Neural crest cell (in vitro differentiated cells): Measurements from ENCODE around the gene CDC37. TPM values are rescaled to one million over a fixed set of nuclear protein-coding genes. Genes with fewer than 3 reads are reported as not detected.

ENCODE experiments used
- DNase-seq: peaks from one replicate; pipeline ENCODE4 v3.0.0; 2021; ENCODE audit warnings: low read depth, mixed read lengths, low spot score
- H3K27ac Mint-ChIP-seq: one replicate; pipeline ENCODE4 v1.8.0; 2021; ENCODE audit warnings: mild to moderate bottlenecking, mixed read lengths; ENCODE audit not compliant: unreplicated experiment
- H3K27me3 Mint-ChIP-seq: 2 replicates; pipeline ENCODE4 v1.8.0; 2021; ENCODE audit warnings: low read depth, mild to moderate bottlenecking, mixed read lengths
- H3K36me3 Mint-ChIP-seq: 2 replicates; pipeline ENCODE4 v1.8.0; 2021; ENCODE audit warnings: low read depth, mild to moderate bottlenecking, mixed read lengths
- H3K4me1 Mint-ChIP-seq: 2 replicates; pipeline ENCODE4 v1.8.0; 2021; ENCODE audit warnings: mixed read lengths
- H3K4me3 Mint-ChIP-seq: one replicate; pipeline ENCODE4 v1.8.0; 2021; ENCODE audit warnings: mild to moderate bottlenecking, mixed read lengths
- H3K9me3 Mint-ChIP-seq: 2 replicates; pipeline ENCODE4 v1.8.0; 2021; ENCODE audit warnings: mixed read lengths
- long read RNA-seq: library from polyadenylated mRNA; unstranded; transcript quantifications from one replicate; pipeline ENCODE4 v2.0.0, GENCODE V29; 2020
- total RNA-seq: library from RNA; stranded (reverse); gene quantifications from 2 replicates; pipeline ENCODE4 v1.2.1, GENCODE V29; 2021
- TF ChIP-seq, protein P1 (sequence below): fragments of 200-600 bp; sonication (generic); conservative IDR thresholded peaks from 2 replicates; pipeline ENCODE4 v1.5.0; 2021; ENCODE audit warnings: antibody characterized with exemption, mild to moderate bottlenecking

Gene CDC37
- total RNA-seq: 164 TPM in 2 replicates
- long read RNA-seq, transcript CDC37-209 (7 exons, 1,377 nt): minor isoform, 22 of 144 reads
- long read RNA-seq, transcript CDC37-201 (8 exons, 1,608 nt): major isoform, 108 of 144 reads
- long read RNA-seq, partial matches to known transcripts: 6 of 144 reads
- long read RNA-seq, other reads (novel, unspliced or antisense): 8 of 144 reads

DNA sequence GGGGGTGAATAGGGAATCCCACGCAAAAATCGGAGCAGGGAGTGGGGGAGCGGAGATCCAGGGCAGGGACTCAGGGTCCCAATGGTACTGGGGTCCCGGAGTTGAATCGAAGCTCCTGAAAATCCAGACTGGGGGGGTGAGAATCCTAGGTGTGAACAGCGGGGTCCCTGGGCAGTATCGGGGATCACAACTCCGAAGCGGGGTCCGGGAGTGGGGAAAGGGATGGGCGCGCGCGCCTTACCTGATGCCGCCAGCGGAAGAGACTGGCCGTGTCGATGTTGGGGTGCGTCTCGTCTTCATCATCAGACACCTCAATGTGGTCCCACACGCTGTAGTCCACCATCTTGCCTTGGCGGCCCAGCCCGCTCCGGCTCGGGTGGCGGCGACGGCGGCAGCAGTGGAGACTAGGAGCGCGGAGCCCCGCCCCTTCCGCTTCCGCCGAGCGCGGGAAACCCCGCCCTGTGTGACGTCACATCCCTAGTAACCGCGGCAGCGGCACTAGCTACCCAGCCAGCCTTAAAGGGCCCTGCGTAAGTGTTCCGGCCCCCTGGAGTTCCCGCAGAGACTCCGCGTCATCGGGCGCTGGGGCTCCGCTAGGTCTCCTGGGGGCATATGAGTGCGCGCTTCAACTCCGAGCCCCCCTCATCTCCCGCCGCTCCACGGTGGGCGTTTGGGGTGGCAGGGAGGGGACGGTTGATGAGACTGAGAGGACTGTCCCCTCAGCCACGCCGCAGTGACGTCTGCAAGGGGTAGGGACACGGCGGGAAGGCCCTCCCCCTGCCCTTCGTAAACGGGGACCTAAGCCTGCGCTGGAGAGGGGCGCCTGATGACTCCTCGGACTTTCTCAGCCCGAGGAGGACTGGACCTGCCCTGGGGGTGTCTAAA, at the start of gene CDC37:
Gene CDC37, minus strand, starts transcription at position 406 of the 885 bp plus-strand sequence. Its CDS starts 63 bp downstream, at position 343.
- TF ChIP-seq, protein P1, sequence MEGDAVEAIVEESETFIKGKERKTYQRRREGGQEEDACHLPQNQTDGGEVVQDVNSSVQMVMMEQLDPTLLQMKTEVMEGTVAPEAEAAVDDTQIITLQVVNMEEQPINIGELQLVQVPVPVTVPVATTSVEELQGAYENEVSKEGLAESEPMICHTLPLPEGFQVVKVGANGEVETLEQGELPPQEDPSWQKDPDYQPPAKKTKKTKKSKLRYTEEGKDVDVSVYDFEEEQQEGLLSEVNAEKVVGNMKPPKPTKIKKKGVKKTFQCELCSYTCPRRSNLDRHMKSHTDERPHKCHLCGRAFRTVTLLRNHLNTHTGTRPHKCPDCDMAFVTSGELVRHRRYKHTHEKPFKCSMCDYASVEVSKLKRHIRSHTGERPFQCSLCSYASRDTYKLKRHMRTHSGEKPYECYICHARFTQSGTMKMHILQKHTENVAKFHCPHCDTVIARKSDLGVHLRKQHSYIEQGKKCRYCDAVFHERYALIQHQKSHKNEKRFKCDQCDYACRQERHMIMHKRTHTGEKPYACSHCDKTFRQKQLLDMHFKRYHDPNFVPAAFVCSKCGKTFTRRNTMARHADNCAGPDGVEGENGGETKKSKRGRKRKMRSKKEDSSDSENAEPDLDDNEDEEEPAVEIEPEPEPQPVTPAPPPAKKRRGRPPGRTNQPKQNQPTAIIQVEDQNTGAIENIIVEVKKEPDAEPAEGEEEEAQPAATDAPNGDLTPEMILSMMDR: no peak
- peaks cover 31% of the 10 kb centered on the region for H3K4me1 Mint-ChIP-seq
- peaks cover 37% of the 10 kb centered on the region for H3K27me3 Mint-ChIP-seq
- peak within 1 kb of the TSS; percentile 98 for H3K27ac Mint-ChIP-seq
- H3K4me3 Mint-ChIP-seq: peak within 1 kb of the TSS; percentile 98
- no peaks in the 10 kb centered on the region for H3K36me3 Mint-ChIP-seq
- DNase-seq: peak; percentile 98
- H3K9me3 Mint-ChIP-seq: no peaks in the 10 kb centered on the region

DNA sequence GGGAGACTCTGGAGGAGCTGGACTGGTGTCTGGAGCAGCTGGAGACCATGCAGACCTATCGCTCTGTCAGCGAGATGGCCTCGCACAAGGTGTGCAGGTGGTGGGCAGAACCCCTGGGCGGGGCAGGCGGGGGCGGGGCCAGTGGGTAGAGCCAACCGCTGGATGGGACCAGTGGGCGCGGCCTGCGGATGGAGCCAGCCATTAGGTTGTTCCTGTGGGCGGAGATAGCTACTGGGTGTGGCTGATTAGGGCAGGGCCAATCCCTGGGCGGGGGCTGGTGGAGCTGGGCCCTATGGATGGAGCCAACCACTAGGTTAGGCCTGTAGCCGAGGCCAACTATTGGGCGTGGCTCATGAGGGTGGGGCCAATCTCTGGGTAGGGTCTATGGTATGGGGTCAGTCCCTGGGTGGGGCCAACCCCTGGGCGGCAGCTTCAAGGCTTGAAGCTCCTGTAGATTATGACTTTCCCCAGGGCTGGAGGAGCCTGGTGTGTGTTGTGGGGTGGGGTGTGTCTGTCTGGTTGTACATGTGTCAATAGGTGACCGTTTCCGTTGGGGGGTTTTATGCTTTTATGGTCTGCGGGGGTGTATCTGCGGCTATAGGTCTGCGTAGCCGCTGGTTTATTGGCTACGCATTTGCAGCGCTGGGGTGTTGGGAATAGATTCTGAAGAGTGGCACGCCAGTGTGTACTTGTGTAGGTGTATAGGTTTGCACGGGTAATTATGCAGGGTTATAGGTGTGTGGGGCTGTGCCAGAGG, 47.7 kb upstream of the CDC37 start:
- Mint-ChIP-seq H3K36me3 (no peaks in the 10 kb centered on the region), H3K4me1 (peaks cover 10% of the 10 kb centered on the region), H3K4me3 (no peak overlapping the region), H3K9me3 (no peaks in the 10 kb centered on the region), H3K27ac (no peak overlapping the region), H3K27me3 (peaks cover 2% of the 10 kb centered on the region)
- DNase-seq: no peak
- TF ChIP-seq, protein P1: no peak

DNA sequence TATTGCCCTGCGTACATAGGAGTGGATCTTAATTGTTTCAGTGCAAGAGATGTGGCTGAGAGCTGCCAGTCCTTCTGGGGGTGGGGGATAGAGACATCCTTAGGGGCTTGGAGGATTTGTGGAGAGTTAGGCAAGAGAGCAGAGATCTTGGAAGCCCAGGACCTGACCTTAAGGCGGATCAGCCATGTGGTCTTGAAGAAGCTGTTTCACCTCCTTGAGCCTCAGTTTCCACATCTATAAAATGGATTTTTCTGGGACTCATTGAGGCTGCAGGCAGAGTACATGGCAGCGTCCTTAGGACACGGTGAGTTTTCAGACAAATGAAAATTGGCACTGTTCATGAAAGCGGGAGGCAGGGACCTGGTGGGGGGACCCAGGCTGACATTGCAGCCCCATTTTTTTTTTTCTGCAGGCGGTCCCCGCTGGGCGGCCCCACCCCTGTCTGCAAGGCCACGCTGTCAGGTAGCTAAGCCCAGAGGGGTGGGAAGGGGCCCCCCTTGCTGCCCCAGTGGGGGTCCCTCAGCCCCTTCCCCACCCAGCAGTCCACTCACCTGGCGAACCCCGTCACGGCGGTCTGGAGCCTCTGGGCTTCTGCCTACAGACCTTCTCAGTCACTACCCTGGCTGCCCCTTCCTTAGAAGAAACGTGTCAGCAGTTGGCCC, 47.0 kb upstream of the CDC37 start:
- no peak for DNase-seq
- no peaks in the 10 kb centered on the region for H3K9me3 Mint-ChIP-seq
- H3K36me3 Mint-ChIP-seq: no peaks in the 10 kb centered on the region
- TF ChIP-seq, protein P1: no peak
- no peak overlapping the region for H3K27ac Mint-ChIP-seq
- H3K27me3 Mint-ChIP-seq: peaks cover 2% of the 10 kb centered on the region
- no peak overlapping the region for H3K4me3 Mint-ChIP-seq
- H3K4me1 Mint-ChIP-seq: peaks cover 10% of the 10 kb centered on the region

DNA sequence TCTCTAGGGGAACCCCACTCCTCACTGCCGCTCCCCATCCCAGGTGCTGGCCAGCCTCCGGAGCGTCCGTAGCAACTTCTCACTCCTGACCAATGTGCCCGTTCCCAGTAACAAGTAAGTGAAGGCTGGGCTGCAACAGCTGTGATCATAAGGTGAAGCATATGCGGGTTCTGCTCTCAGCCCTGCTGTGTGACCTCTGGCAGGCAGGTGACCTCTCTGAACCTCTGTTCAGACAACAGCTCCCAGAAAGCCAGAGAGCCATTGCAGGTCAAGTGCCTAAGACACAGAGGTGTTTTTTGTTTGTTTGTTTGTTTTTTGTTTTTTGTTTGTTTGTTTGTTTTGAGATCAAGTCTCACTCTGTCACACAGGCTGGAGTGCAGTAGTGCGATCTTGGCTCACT, 45.7 kb upstream of the CDC37 start:
- H3K36me3 Mint-ChIP-seq: no peaks in the 10 kb centered on the region
- no peaks in the 10 kb centered on the region for H3K9me3 Mint-ChIP-seq
- TF ChIP-seq, protein P1: no peak
- H3K4me1 Mint-ChIP-seq: peaks cover 10% of the 10 kb centered on the region
- DNase-seq: no peak
- H3K27me3 Mint-ChIP-seq: peaks cover 2% of the 10 kb centered on the region
- no peak overlapping the region for H3K4me3 Mint-ChIP-seq
- no peak overlapping the region for H3K27ac Mint-ChIP-seq

DNA sequence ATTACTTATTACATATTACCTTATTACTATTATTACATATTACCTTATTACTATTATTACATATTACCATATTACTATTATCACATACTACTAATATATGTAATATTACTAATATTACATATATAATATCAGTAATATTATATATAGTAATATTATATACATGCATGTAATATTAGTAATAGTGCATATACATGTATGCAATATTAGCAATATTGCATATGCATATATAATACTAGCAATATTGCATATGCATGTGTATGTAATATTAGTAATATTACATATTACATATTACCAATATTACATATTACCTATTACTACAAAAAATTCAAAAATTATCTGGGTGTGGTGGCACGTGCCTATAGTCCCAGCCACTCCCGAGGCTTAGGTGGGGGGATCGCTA, 39.4 kb upstream of the CDC37 start:
- no peaks in the 10 kb centered on the region for H3K9me3 Mint-ChIP-seq
- no peak for DNase-seq
- H3K36me3 Mint-ChIP-seq: no peaks in the 10 kb centered on the region
- peaks cover 9% of the 10 kb centered on the region for H3K27me3 Mint-ChIP-seq
- TF ChIP-seq, protein P1: no peak
- no peaks in the 10 kb centered on the region for H3K4me1 Mint-ChIP-seq
- no peak overlapping the region for H3K4me3 Mint-ChIP-seq
- no peak overlapping the region for H3K27ac Mint-ChIP-seq
